Measurements from ENCODE around the gene FOXP1. TPM values are rescaled to one million over a fixed set of nuclear protein-coding genes. Genes with fewer than 3 reads are reported as not detected.
A peak's percentile ranks its signal among the peaks of the same experiment; 100 is the strongest.

FOXP1 gene
- total and polyA plus RNA-seq, 2 donors (not counting 1 experiment from before 2014, with no cell fraction given), result 91.1 to 508 TPM

DNA sequence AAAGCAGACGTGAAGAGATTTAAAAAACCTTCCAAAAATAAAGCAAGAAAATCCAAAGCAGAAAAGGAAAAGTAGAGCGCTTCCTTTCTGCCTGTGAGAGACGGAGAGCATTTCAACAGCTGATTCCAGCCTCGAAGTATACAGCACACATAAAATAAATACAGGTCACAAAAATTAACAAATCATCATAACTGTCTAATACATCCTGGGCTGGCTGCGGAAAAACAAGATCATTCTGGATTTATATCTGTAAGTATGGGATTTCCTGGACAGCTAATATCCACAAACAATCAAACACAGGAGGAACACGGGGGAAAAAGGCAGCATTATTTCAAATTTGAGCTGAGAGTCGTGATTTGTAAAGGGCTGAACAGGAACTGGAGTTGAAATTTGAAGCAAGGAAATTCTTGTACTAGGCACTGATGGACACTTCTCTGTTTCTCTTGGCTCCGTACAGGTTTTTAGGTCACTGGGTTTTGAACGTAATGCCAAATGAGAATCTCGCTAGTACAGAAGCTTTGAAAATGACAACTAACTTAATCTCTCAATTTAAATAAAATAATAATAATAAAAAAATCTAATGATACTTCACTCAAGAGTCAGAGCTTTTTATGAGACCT is 577.7 kb downstream of the FOXP1 start:
- Histone ChIP-seq H3K27me3 (replicated peaks in 1 of 4; ENCODE audit: control extremely low read depth in 1 of 4, control insufficient read depth in 3 of 4, insufficient read depth in 4 of 4, low read length in 3 of 4) (no peaks in the 10 kb centered on the region), H3K36me3 (replicated peaks in 1 of 2; ENCODE audit: control extremely low read depth in 1 of 2, control insufficient read depth in 1 of 2, extremely low read depth in 1 of 2, insufficient read depth in 2 of 2, low read length in 1 of 2) (peaks cover 7 to 25% of the 10 kb centered on the region in 2 experiments), H3K79me2 (ENCODE audit: control insufficient read depth, insufficient read depth, low read length) (peaks cover 94% of the 10 kb centered on the region), H2AFZ (ENCODE audit: insufficient read depth, low read depth, low read length, poor library complexity, severe bottlenecking) (no peak overlapping the region), H4K20me1 (ENCODE audit: control insufficient read depth, insufficient read depth, low read length, poor library complexity, severe bottlenecking) (peaks cover 41% of the 10 kb centered on the region), H3K4me3 (ENCODE audit: control extremely low read depth in 1 of 5, extremely low read depth in 1 of 5, insufficient read depth in 1 of 5, low read depth in 2 of 5, low read length in 4 of 5) (no peak overlapping the region), H3K4me1 (ENCODE audit: control insufficient read depth in 2 of 2, insufficient read depth in 2 of 2, low read length in 2 of 2) (peaks cover 34 to 41% of the 10 kb centered on the region in 2 donors), H3K4me2 (replicated peaks; ENCODE audit: low read depth, low read length, poor library complexity, severe bottlenecking) (no peak overlapping the region), H3K27ac (ENCODE audit: low read length in 2 of 2) (no peak overlapping the region), H3K9me3 (ENCODE audit: control extremely low read depth in 1 of 3, control insufficient read depth in 2 of 3, insufficient read depth in 1 of 3, low read length in 2 of 3) (no peaks in the 10 kb centered on the region), H3K9ac (ENCODE audit: low read length) (no peak overlapping the region)
- intact Hi-C loops (cut with micrococcal nuclease), result loop anchor here (1.0 to 5.0 kb wide), 5 partner anchors 15 to 506 kb away; no protein-coding TSS in a partner anchor
- 100% methylated on average over 1 of the region's 10 CpGs for WGBS (ENCODE audit: insufficient coverage)
- peaks cover 64% of the 10 kb centered on the region for H3K4me1 Mint-ChIP-seq
- CTCF ChIA-PET, result interaction anchor here (0.8 to 5.3 kb wide), 25 partner anchors 10 to 580 kb away, joined by 3 to 64 read pairs (median 4); no protein-coding TSS in a partner anchor
- ATAC-seq (ENCODE audit: low read depth) (no peak), DNase-seq (no peak)
- H3K9me3 Mint-ChIP-seq (ENCODE audit: insufficient read depth), result no peaks in the 10 kb centered on the region
- H3K27ac Mint-ChIP-seq, result peak overlapping the region; percentile 16
- H3K27me3 Mint-ChIP-seq, result no peaks in the 10 kb centered on the region
- no peak for TF ChIP-seq CTCF (IDR thresholded peaks at IDR 0.05)
- TF ChIP-seq EZH2 (IDR thresholded peaks at IDR 0.05; ENCODE audit: borderline replicate concordance, insufficient read depth, low read depth, low read length, poor library complexity, severe bottlenecking), result no peak
- H3K4me3 Mint-ChIP-seq, result no peak overlapping the region
- POLR2A ChIA-PET, result interaction anchor here (1.1 kb wide), 1 partner anchor 63 kb away, joined by 3 read pairs; no protein-coding TSS in a partner anchor

GRCh38 chr3:71003511-71003910 is 580.0 kb downstream of the FOXP1 start:
- Histone ChIP-seq H3K79me2 (ENCODE audit: control insufficient read depth, insufficient read depth, low read length) (peaks cover 93% of the 10 kb centered on the region), H3K4me1 (ENCODE audit: control insufficient read depth in 2 of 2, insufficient read depth in 2 of 2, low read length in 2 of 2) (peaks cover 12 to 20% of the 10 kb centered on the region in 2 donors), H3K27ac (ENCODE audit: low read length in 2 of 2) (no peak overlapping the region), H3K4me3 (ENCODE audit: control extremely low read depth in 1 of 5, extremely low read depth in 1 of 5, insufficient read depth in 1 of 5, low read depth in 2 of 5, low read length in 4 of 5) (no peak overlapping the region), H3K9me3 (ENCODE audit: control extremely low read depth in 1 of 3, control insufficient read depth in 2 of 3, insufficient read depth in 1 of 3, low read length in 2 of 3) (no peaks in the 10 kb centered on the region), H4K20me1 (ENCODE audit: control insufficient read depth, insufficient read depth, low read length, poor library complexity, severe bottlenecking) (peaks cover 46% of the 10 kb centered on the region), H3K27me3 (replicated peaks in 1 of 4; ENCODE audit: control extremely low read depth in 1 of 4, control insufficient read depth in 3 of 4, insufficient read depth in 4 of 4, low read length in 3 of 4) (no peaks in the 10 kb centered on the region), H3K9ac (ENCODE audit: low read length) (no peak overlapping the region), H3K4me2 (replicated peaks; ENCODE audit: low read depth, low read length, poor library complexity, severe bottlenecking) (no peak overlapping the region), H3K36me3 (replicated peaks in 1 of 2; ENCODE audit: control extremely low read depth in 1 of 2, control insufficient read depth in 1 of 2, extremely low read depth in 1 of 2, insufficient read depth in 2 of 2, low read length in 1 of 2) (peaks cover 5 to 42% of the 10 kb centered on the region in 2 experiments), H2AFZ (ENCODE audit: insufficient read depth, low read depth, low read length, poor library complexity, severe bottlenecking) (no peak overlapping the region)
- no CpG with 5 or more reads among the region's 6 CpGs for WGBS (ENCODE audit: insufficient coverage)
- DNase-seq (no peak), ATAC-seq (ENCODE audit: low read depth) (no peak)
- Mint-ChIP-seq H3K4me1 (peaks cover 50% of the 10 kb centered on the region), H3K27me3 (no peaks in the 10 kb centered on the region), H3K9me3 (ENCODE audit: insufficient read depth) (no peaks in the 10 kb centered on the region), H3K27ac (no peak overlapping the region), H3K4me3 (no peak overlapping the region)
- no peak for TF ChIP-seq CTCF (IDR thresholded peaks at IDR 0.05)
- no peak for TF ChIP-seq EZH2 (IDR thresholded peaks at IDR 0.05; ENCODE audit: borderline replicate concordance, insufficient read depth, low read depth, low read length, poor library complexity, severe bottlenecking)
- ChIA-PET POLR2A (interaction anchor here (1.0 kb wide), 1 partner anchor 61 kb away, joined by 3 read pairs; no protein-coding TSS in a partner anchor), CTCF (interaction anchor here (0.6 to 5.3 kb wide), 5 partner anchors 66 to 579 kb away, joined by 3 to 64 read pairs (median 3); no protein-coding TSS in a partner anchor)
- intact Hi-C loops (cut with micrococcal nuclease), result no loop called here

All from B cell (primary cell).